ENCODE results near the gene CDK9.

CDK9 gene

DNA sequence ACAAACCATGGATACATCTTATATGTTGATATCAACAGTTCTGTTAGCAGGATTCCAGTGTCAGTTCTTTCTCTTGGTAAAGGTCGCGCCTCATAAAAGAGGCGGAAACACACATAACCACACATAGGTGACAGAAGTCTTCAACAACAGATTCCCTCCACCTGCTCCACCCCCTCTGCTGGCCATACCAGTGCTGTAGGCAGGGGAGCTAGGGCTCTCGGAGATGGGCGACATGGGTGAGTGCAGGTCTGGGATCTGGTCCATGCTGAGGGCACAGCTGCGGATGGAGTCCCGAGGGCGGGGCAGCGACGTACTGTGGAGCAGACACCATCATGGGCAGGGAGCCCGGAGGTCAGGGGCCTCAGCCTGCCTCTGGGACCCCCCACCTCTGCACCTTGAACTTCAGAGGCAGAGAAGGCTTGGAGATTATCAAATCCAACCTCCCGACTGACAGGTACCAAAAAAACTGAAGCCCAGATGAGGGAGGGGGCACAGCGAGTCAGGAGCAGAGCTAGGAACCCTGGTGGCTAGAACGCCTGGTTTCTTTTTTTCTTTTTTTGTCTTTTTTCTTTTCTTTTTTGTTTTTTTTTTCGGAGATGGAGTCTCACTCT, 38.8 kb upstream of the CDK9 start:
- H3K4me3 ChIP-seq (ENCODE audit: low read length), result no peak overlapping the region
- no peak for DNase-seq (ENCODE audit: low read depth)
- TF ChIP-seq, protein P1, sequence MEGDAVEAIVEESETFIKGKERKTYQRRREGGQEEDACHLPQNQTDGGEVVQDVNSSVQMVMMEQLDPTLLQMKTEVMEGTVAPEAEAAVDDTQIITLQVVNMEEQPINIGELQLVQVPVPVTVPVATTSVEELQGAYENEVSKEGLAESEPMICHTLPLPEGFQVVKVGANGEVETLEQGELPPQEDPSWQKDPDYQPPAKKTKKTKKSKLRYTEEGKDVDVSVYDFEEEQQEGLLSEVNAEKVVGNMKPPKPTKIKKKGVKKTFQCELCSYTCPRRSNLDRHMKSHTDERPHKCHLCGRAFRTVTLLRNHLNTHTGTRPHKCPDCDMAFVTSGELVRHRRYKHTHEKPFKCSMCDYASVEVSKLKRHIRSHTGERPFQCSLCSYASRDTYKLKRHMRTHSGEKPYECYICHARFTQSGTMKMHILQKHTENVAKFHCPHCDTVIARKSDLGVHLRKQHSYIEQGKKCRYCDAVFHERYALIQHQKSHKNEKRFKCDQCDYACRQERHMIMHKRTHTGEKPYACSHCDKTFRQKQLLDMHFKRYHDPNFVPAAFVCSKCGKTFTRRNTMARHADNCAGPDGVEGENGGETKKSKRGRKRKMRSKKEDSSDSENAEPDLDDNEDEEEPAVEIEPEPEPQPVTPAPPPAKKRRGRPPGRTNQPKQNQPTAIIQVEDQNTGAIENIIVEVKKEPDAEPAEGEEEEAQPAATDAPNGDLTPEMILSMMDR (IDR thresholded peaks at IDR 0.05; ENCODE audit: insufficient read depth, low read depth, low read length, missing control alignments), result no peak

DNA sequence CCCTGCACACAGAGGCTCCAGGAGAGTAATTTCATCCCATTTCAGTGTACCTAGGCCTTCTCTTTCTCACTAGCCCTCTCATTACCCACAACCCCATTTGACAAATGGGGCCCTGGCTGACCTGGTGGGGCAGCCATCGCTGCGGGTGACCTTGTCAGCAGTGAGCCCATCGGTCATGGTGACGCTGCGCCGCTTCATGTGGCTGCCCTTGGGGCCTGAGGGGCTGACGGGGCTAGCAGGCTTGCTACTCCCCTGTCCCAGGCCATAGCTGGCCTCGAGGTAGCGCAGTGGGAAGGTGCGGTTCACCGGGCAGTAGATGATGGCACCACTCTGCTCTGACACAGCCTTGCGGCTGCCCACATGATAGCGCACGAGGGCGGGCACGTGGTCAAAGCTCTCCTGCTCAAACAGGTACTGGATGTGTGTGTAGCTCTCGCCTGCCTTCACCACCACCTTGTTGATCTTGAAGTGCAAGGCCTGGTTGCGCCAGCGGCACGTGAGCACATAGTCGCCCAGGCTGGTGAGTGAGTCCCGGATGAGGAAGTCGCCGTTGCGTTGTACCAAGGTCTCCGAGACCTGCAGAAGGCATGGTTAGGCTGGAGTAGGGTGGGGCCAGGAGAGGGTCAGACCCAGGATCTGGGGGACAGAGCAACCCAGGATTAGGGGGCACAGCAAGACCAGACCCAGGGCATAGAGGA, 36.6 kb upstream of the CDK9 start:
- no peak overlapping the region for H3K4me3 ChIP-seq (ENCODE audit: low read length)
- TF ChIP-seq, protein P1 (IDR thresholded peaks at IDR 0.05; ENCODE audit: insufficient read depth, low read depth, low read length, missing control alignments), result no peak
- DNase-seq (ENCODE audit: low read depth), result no peak

DNA sequence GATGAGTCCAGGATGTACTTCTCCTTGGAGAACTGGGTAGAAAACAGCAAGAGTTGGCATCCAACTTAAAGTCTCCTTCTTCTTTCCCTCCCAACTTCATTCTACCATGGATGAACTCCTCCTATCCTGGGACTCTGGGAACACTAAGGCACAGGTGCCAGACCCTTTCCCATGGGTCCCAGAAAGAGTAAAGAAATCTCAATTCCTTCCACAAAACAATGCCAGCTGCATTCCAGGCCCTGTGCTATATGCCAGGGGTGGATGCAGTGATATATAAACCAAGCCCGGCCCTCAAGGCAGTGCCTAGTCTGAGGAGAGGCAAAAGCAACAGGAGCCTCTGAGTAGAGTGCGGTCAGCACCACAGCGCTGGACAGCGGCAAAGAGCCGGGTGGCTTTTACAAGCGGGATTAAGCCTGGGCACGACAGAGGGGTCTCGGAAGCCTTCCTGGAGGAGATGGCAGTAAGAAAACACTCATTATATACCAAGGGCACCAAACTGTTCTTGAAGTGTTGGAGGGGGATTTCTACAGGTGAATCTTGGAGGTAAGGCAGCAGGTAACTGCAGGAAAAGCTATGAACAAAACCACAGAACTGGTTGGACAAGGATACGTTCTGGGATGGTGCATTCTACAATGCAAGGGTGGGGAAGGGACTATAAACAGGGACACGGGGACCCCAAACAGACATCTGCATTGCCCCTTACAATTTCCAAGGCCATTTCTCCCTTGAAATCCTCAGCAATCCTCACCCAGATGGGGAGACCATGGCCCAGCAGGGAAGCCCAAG, 34.4 kb upstream of the CDK9 start:
- TF ChIP-seq, protein P1 (IDR thresholded peaks at IDR 0.05; ENCODE audit: insufficient read depth, low read depth, low read length, missing control alignments), result no peak
- peak; percentile 41 for DNase-seq (ENCODE audit: low read depth)

DNA sequence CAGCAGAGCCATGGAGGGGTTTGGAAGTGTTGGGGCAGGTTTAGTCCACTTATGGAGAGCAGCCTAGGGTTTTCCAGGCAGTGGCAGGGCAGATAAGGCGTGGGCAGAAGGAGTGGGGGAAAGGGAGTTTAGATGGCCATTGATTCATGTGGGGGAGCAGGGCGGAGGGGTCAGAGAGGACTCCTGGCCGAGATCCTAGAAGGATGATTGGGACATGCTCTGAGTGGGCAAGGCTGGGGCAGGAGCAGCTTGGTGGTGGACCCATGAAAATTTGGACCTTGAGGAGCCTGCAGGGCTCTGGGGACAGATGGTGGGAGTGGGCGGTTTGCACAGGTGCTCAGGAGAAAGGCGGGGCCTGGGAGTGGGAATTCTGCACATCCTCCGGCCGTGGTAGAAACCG, 32.7 kb upstream of the CDK9 start:
- DNase-seq (ENCODE audit: low read depth), result no peak
- TF ChIP-seq, protein P1 (IDR thresholded peaks at IDR 0.05; ENCODE audit: insufficient read depth, low read depth, low read length, missing control alignments), result no peak
- H3K4me3 ChIP-seq (ENCODE audit: low read length), result no peak overlapping the region

More for the DNA sequence above, 34.4 kb upstream of the CDK9 start:
- no peak overlapping the region for H3K4me3 ChIP-seq (ENCODE audit: low read length)

DNA sequence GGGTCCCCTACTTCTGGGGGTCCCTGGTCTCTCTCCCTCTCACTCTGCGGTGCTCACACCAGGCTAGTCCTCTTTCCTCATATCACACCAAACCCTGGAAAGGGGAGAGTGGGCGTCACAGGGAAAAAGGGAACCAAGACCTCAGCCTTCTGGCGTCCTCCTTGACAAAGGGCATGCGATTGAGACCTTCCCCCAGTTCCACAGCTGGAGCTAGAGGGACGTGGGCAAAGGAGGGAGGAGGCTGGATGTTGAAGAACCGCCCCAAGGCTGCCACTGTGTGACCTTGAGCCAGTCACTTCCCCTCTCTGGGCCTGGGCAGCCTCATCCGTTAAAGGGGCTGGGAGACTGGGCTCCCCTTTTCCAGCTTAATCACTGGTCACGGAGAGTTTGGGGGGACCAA, 32.2 kb upstream of the CDK9 start:
- H3K4me3 ChIP-seq (ENCODE audit: low read length), result no peak overlapping the region
- no peak for DNase-seq (ENCODE audit: low read depth)
- TF ChIP-seq, protein P1 (IDR thresholded peaks at IDR 0.05; ENCODE audit: insufficient read depth, low read depth, low read length, missing control alignments), result no peak

DNA sequence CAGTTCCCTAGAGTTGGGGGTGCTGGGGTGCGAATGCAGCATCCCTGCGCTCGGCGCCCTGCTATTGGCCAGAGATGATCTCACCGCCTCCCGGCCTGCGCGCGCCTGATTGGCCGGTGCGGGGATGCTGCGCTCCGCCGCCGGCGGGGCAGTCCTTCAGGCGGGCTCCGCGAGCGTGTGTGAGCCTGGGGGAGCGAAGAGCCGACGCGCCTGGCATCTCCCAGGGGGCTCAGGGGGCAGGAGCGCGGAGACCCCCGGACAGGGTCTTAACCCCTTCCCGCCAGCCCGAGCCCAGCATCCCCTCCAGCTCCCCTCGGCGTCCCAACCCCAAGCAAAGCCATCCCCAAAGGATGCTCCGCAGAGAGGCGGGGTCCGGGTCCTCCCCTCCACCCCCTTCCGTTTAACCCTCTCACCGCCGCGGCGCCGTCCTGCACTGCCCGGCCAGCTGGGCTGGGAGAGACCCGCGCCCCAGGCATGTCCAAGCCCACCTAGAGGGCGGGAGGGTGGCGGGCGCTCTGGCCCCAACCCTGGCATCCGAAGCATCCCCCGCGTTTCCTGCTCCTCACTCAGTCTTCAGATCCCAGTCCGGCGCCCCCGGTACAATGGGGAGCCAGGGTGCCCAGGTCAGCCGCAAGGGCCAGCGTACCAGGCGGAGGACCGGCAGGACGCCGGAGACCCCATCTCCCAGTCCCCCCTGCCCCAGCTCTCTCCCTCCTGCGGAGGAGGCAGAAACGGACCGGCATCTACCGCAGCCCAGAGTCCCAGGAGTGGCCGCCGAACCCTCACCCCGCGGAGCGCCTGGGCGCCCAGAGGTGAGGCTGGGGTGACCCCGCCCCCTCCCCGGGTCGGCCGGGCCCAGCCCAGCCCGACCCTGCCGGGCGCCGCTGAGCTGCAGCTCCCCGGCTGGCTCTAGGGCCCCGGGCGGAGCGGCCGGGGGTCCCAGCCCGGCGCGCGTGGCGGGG, 31.5 kb upstream of the CDK9 start:
- DNase-seq (ENCODE audit: low read depth), result no peak
- no peak overlapping the region for H3K4me3 ChIP-seq (ENCODE audit: low read length)
- TF ChIP-seq, protein P1 (IDR thresholded peaks at IDR 0.05; ENCODE audit: insufficient read depth, low read depth, low read length, missing control alignments), result no peak
